HG03457 (cell line): ENCODE results near the gene DDX39A.
"Not testable (repeated sequence)": the region's sequence is repeated elsewhere in the genome, so short reads cannot be mapped to it uniquely, and the experiment has no call there.

Source experiments
- ATAC-seq: cut with Tn5 transposase; IDR thresholded peaks from one replicate; pipeline ENCODE4 v1.9.1; 2021; ENCODE audit warnings: moderate number of reproducible peaks; ENCODE audit not compliant: unreplicated experiment

DDX39A gene

DNA sequence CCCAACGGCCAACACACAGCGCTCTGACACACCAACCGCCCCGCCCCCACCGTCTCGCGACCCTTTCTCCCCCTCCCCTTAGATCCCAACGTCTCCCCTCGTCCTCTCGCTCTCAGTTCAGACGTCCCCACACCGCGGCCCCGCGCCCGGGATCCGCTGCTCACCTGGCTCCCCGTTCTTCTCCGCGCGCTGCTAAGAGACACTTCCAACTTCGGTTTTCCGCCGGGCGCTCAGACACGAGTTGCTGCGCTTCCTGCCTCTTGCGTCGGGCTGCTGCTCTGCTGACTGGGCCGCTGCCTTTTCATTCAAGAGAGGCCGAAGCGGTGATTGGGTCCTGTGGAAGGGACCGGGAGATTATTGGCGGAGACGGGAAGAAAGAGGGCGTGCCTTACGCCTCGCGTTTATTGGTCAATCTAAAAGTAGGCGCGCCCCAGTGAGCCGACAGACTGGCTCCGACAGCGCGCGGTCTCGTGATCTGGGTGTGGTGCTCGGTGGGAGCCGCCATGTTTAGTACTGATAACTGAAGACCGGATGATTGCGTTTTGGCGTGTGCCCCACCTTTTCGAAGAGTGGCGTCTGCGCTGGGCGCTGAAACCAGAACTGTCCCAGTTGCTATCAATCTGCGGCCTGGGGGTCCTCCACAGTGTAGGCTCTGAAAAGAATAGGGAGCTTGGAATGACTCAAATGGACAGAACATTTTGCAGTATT lies at the start of gene DDX39A:
Gene DDX39A (minus strand): TSS at position 236 of the 708 bp plus-strand sequence. CDS start 6,121 bp downstream, outside the sequence.
- ATAC-seq: peak; percentile 66

DNA sequence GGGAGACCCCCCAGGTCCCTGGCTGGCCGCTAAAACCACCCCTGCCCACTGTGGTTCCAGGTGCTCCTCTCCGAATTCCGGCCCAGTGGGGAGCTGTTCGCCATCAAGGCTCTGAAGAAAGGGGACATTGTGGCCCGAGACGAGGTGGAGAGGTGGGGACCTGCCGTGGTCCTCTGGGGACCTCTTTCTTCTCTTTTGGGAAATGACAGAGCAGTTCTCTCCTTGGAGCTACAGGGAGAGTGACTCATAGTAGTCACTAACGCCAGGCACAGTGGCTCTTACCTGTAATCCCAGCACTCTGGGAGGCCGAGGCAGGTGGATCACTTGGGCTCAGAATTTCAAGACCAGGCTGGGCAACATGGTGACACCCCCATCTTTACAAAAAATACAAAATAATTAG lies 48.7 kb upstream of the DDX39A start:
- no peak for ATAC-seq

DNA sequence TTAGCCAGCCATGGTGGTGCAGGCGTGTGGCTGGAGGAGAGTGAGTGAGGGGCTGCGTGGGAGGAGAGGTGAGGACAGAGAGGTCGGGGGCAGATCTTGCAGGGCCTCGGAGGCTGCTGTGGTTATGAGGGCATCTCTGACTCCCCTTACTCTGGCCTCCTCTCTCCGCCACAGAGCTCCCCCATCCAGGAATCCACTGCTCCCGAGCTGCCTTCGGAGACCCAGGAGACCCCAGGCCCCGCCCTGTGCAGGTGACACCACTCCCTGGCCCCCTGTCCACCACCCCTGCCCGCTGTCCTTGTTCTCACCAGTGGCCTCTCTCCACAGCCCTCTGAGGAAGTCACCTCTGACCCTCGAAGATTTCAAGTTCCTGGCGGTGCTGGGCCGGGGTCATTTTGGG lies 48.2 kb upstream of the DDX39A start:
- no peak for ATAC-seq

DNA sequence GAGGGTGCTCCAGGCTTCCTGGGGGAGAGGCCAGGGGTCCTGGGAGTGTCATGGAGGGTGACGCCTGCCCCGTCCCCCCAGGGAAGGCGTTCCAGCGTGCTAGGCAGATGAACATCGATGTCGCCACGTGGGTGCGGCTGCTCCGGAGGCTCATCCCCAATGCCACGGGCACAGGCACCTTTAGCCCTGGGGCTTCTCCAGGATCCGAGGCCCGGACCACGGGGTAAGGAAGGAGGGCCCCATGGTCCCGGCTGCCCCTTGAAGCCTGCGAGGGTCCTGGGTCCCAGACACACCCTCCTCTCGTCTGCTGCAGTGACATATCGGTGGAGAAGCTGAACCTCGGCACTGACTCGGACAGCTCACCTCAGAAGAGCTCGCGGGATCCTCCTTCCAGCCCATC lies 44.6 kb upstream of the DDX39A start:
- no peak for ATAC-seq

DNA sequence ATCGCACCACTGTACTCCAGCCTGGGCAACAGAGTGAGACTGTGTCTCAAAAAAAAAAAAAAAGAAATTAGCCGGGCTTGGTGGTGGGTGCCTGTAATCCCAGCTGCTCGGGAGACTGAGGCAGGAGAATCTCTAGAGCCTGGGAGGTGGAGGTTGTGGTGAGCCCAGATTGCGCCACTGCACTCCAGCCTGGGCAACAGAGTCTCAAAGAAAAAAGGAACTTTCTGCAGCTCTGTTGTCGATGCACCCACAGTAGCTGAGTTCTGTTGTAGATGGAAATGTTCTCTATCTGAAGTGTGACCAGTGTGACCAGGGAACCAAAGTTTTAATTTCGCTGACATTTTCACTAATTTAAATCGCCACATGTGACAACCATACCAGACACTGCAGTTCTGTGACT lies 43.3 kb upstream of the DDX39A start:
- not testable (repeated sequence) for ATAC-seq

DNA sequence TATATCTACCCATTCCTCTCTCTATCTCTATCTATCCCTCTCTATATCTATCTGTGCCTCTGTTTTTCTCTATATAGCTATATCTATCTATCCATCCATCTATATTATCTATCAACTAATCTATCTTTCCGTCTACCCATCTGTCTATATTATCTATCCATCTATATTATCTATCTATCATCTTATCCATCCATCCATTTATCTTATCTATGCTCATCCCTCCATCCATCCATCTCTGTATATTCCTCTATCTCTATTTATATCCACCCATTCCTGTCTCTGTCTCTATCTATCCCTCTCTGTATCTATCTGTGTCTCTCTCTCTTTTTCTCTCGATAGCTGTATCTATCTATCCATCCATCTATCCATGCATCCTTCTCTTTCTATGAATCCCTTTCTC lies 41.8 kb upstream of the DDX39A start:
- no peak for ATAC-seq

DNA sequence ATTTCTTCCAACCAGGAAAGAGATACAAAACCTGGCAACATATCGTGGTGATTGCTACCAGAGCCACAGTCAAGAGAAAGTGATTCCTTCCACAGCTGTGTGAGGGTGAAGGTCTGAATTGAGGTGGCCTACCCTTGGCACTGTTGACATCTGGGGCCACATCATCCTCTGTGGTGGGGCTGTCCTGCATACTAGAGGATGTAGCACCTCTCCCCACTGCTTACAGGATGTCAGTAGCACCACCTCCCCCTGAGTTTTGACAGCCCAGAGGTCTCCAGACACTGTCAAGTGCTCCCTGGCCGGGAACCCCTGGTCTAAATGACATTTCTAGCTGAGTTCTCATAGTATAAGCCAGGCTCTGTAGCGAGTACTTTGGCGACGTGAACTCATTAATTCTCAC lies 40.6 kb upstream of the DDX39A start:
- no peak for ATAC-seq

DNA sequence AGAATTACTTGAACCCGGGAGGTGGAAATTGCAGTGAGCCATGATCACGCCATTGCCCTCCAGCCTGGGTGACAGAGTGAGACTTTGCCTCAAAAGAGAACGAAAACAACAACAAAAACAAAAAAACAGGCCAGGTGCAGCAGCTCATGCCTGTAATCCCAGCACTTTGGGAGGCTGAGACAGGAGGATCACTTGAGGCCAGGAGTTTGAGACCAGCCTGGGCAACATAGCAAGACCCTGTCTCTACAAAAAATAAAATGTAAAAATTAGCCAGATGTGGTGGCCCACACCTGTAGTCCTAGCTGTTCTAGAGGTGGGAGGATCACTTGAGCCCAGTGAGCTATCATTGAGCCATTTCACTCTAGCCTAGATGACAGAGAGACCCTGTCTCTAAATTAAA lies 33.2 kb upstream of the DDX39A start:
- ATAC-seq: not testable (repeated sequence)

DNA sequence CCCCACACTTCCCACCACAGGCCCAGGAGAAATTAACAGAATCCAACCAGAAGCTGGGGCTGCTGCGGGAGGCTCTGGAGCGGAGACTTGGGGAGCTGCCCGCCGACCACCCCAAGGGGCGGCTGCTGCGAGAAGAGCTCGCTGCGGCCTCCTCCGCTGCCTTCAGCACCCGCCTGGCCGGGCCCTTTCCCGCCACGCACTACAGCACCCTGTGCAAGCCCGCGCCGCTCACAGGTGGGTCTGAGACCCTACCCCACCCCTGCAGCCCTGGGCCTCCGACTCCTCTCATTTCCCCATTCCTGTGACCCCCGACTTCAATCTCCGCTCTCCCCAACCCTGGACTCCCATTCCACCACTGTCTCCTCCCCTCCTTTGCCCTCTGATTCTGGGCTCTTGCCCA lies 31.7 kb upstream of the DDX39A start:
- no peak for ATAC-seq

DNA sequence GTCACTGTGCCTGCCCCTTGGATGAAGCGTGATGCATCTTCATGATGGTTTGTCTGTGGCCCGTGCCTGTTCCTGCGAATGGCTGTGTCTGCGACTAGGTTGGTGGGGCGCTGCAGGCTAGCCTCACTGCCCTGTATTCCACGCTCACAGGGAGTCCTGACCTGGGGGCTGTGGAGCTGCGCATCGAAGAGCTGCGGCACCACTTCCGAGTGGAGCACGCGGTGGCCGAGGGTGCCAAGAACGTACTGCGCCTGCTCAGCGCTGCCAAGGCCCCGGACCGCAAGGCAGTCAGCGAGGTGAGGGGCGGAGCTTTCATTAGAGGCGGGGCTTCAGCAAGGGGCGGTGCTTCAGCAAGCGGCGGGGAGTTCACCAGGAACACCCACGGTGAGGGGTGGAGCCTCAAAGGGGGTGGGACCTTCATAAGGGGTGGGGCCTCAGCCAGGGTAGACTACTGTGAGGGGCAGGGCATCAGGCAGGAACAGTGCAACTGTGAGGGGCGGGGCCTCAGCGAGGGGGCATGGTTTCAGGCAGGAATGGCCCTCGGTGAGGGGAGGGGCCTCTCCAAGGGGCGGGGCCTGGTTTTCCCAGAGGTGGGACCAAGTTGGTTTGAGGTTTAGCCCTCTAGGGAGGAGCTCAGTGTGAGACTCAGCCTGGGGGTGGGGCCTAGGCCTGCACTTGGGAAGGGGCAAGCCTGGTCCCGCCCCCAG lies 31.2 kb upstream of the DDX39A start:
- ATAC-seq: no peak

DNA sequence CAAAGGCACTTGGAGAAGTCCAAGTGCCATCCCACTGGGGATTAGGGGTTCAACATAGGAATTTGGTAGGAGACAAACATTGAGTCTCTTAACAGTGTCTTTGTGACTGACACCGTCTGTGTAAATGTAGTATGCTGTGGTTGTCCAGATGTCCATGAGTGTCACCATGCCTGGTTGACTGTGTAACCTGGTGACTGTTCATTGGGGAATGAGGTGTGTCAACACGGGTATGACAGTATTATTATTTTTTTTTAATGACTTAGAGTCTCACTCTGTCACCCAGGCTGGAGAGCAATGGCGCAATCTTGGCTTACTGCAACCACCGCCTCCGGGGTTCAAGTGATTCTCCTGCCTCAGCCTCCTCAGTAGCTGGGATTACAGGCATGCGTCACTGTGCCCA lies 30.2 kb upstream of the DDX39A start:
- no peak for ATAC-seq

DNA sequence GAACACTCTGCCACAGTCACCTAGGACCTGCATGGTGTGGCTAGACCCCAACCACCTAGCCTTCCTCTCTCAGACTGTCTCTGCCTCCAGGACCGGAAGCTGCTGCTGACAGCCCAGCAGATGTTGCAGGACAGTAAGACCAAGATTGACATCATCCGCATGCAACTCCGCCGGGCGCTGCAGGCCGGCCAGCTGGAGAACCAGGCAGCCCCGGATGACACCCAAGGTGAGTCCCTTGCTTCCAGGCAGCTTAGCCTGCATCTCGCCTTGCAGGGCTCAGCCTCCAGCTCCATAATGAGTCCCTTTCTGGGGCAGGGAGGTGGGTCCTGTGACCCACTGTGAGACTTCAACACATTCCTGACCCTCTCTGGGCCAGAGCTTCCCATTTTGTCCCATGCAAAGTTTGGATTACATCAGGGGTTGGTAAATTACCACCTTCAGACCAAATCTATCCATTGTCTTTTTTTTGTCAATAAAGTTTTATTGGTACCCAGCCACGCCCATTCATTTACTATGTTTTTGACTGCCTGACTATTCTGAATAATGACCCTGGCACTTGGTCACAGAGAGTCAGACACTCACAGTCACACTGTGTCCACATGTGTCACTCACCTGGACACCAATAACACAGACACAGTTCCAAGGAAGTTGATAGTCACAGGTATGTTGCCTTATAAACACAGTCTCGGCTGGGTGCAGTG lies 27.3 kb upstream of the DDX39A start:
- no peak for ATAC-seq

DNA sequence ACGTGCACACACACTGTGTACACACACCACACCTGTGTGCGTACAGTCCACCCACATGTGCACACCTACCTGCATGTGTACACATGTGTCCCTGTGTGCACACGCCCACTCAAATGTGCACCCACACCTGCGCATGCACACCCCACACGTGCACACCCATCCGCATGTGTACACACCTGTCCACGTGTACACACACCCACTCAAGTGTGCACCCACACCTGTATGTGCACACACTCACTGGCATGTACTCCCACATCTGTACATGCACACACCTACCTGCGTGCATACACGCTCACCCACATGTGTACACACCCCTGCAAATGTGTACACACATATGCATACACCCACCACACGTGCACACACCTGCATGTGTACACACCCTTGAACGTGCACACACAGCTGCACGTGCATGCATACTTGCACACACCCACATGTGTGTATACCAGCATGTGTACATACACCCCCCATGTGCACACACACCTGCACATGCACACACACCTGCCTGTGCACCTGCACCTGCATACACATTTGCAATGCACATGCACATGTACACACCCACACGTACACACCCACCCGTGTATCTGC lies 24.6 kb upstream of the DDX39A start:
- ATAC-seq: no peak

DNA sequence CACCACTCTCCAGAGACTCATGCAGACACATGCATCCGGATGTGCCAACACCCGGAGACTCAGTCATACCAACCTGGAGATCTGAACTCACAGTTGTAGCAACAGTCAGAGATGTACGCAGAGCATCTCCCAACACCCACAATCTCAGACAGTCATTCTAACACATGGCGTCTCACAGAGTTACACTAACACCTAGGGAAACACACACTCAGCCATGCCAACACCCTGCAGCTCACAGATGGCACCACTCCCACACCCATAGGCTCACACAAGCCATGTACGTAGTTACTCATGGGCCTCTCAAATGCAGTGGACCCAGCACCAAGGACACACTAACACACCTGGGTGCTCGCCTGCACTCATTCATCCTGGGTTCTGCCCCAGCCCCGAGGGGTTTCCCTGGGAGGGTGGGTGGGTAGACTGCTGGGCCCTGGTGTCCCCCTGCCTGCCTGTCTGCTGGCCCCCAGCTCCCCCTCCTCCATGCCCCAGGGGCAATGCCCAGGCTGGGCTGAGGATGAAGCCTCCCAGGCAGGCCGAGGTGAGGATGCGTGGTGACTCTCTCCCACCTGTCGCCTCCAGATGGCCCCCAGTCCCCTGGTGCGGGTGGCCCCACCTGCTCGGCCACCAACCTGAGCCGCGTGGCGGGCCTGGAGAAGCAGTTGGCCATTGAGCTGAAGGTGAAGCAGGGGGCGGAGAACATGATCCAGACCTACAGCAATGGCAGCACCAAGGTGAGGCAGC lies 23.9 kb upstream of the DDX39A start:
- no peak for ATAC-seq

DNA sequence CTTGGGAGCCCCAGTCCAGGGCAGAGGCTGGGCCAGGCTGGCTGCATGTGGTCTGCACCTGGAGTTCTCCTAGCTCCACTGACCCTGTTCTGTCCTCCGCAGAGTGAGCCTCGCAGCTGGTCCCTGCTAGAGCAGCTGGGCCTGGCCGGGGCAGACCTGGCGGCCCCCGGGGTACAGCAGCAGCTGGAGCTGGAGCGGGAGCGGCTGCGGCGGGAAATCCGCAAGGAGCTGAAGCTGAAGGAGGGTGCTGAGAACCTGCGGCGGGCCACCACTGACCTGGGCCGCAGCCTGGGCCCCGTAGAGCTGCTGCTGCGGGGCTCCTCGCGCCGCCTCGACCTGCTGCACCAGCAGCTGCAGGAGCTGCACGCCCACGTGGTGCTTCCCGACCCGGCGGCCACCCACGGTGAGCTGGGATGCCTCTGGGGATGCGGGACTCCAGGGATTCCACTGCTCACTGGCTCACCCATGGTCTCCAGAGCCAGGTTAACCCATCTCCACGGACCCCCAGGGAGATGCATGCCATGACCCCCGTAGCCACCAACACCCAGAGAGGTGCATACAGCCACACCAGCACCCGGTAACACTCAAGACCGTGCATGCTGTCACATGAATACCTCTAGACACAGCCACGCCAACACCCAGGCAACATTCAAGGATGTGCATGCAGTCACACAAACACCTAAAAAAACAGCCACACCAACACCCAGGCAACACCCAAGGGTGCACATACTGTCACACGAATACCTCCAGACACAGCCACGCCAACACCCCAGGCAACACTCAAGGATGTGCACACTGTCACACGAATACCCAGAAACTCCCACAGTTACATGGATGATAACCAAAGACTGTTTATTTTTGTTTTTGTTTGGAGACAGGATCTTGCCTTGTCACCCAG lies 22.1 kb upstream of the DDX39A start:
- ATAC-seq: no peak

DNA sequence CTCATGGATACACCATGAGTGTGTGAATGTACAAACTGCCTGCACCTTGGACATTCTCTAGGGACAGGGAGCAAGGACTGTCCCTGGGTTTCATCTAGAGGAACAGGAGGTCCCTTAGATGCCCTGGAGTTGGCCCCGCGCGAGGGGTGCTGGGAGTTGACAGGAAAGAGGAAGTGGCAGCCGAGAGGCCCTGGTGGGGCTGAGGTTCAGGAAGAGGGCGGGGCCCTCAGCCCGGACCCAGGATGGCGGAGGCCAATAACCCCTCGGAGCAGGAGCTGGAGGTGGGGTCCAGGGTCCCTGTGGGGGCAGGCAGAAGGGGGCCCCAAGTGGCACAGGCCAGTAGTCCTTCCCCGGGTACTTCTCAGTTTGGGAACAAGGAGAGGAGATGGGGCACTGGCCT lies 20.9 kb upstream of the DDX39A start:
- no peak for ATAC-seq

DNA sequence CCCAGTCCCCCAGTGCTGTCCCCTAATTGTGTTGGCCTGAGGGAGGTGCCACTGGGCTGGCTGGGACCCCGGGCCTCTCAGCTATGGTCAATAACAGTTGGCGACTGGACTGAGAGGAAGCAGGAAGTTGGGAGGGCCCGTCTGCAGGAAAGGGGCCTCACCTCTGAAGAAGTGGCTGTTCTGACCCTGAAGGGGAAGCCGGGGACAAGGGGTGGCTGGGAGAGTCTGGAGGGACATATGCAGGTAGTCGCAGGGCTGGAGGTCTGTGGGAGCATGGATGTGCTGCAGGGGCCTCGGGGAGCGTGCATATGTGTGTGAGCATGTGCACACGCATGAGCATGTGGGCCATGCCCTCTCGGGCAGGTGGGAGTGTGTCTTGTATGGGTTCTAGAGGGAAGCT lies 19.9 kb upstream of the DDX39A start:
- no peak for ATAC-seq

DNA sequence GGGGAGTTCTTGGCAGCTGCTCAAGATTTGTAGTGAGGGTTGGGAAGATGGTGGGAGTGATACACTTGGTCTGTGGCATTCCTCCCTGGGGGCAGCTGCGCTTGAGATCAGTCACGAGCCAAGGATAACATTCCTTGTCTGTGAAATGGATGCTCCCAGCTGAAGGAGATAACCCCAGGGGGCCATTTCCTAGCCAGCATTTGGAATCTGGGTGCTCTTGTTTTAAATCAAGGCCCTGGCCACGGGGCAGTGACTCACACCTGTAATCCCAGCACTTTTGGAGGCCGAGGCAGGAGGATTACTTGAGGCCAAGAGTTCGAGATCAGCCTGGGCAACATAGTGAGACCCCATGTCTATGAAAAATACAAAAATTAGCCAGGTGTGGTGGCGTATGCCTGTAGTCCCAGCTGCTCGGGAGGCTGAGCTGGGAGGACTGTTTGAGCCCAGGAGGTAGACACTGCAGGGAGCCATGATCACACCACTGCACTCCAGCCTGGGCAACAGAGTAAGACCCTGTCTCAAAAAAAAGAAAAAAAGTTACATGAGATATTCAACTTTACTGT lies 18.5 kb upstream of the DDX39A start:
- no peak for ATAC-seq

DNA sequence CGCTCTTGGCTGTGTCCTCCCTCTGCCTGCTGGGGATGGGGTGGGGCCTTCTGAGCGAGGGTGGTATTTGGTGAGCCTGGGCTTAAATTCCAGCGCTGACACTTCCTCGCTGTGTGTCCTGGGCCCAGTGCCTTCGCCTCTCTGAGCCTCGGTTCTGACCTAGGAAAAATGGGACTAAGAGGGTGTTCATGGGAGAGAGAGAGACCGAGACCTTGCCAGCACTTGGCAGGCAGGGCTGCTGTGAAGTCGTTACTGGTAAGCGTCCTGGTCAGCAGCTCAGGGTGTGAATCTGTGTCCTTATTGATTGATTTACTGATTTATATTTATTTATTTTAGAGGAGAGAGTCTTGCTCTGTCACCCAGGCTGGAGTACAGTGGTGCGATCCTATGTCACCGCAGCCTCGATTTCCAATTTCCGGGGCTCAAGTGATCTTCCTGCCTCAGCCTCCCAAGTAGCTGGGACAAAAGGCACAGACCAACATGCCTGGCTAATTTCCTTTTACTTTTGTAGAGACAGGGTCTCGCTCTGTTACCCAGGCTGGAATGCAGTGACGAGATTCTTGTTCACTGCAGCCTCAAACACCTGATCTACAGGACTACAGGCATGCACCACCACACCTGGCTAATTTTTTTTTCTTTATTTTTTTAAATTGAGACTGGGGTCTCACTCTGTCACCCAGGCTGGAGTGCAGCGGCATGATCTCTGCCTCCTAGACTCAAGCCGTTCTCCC lies 16.3 kb upstream of the DDX39A start:
- no peak for ATAC-seq
